MM.1S (cell line): ENCODE data around the gene FHIT.

ENCODE experiments used
- DNase-seq: peaks from one replicate; pipeline ENCODE4 v3.0.0-alpha.2; 2015
- H2AFZ ChIP-seq: fragments of 300-600 bp; sonication (generic); 2 replicates; pipeline ENCODE4 v1.6.0; 2016; ENCODE audit warnings: antibody characterized with exemption, low read length
- H3F3A ChIP-seq: fragments of 300-600 bp; sonication (generic); 2 replicates; pipeline ENCODE4 v1.6.1; 2016; ENCODE audit warnings: mild to moderate bottlenecking, antibody characterized with exemption, low read length, moderate library complexity, mixed read lengths; ENCODE audit not compliant: insufficient read depth
- H3K27ac ChIP-seq: fragments of 300-600 bp; sonication (generic); 2 replicates; pipeline ENCODE4 v1.5.1; 2016; ENCODE audit warnings: mild to moderate bottlenecking, low read length
- H3K27me3 ChIP-seq: fragments of 300-600 bp; sonication (generic); replicated peaks from 2 replicates; pipeline ENCODE4 v1.6.0; 2016; ENCODE audit warnings: low read length; ENCODE audit not compliant: insufficient read depth
- H3K36me3 ChIP-seq: fragments of 300-600 bp; sonication (generic); replicated peaks from 2 replicates; pipeline ENCODE4 v1.6.1; 2016; ENCODE audit warnings: mild to moderate bottlenecking, low read length, mixed read lengths; ENCODE audit not compliant: insufficient read depth
- H3K4me1 ChIP-seq: fragments of 300-600 bp; sonication (generic); 2 replicates; pipeline ENCODE4 v1.6.1; 2016; ENCODE audit warnings: low read length, mixed read lengths
- H3K4me2 ChIP-seq: fragments of 300-600 bp; sonication (generic); 2 replicates; pipeline ENCODE4 v1.6.0; 2016; ENCODE audit warnings: low read depth, low read length
- H3K4me3 ChIP-seq: fragments of 300-600 bp; sonication (generic); 2 replicates; pipeline ENCODE4 v1.5.1; 2016; ENCODE audit warnings: low read length, mixed read lengths
- H3K79me2 ChIP-seq: fragments of 300-600 bp; sonication (generic); 2 replicates; pipeline ENCODE4 v1.6.1; 2016; ENCODE audit warnings: mixed run types, low read length, mixed read lengths
- H3K9ac ChIP-seq: fragments of 300-600 bp; sonication (generic); 2 replicates; pipeline ENCODE4 v1.6.1; 2016; ENCODE audit warnings: low read length, mixed read lengths
- H3K9me2 ChIP-seq: fragments of 300-600 bp; sonication (generic); replicated peaks from 2 replicates; pipeline ENCODE4 v1.6.1; 2016; ENCODE audit warnings: mild to moderate bottlenecking, low read length, mixed read lengths; ENCODE audit not compliant: insufficient read depth
- H3K9me3 ChIP-seq: fragments of 300-600 bp; sonication (generic); replicated peaks from 2 replicates; pipeline ENCODE4 v1.6.1; 2016; ENCODE audit warnings: mild to moderate bottlenecking, low read length, mixed read lengths; ENCODE audit not compliant: insufficient read depth
- H4K20me1 ChIP-seq: fragments of 300-600 bp; sonication (generic); 2 replicates; pipeline ENCODE4 v1.6.1; 2016; ENCODE audit warnings: mild to moderate bottlenecking, low read length, moderate library complexity, mixed read lengths; ENCODE audit not compliant: insufficient read depth
- EZH2 ChIP-seq: fragments of 300-600 bp; sonication (generic); optimal IDR thresholded peaks from 2 replicates; pipeline ENCODE3; 2017; ENCODE audit warnings: low read depth, mild to moderate bottlenecking, antibody characterized with exemption, low read length, mixed read lengths
- EZH2phosphoT487 ChIP-seq: fragments of 300-600 bp; sonication (generic); IDR thresholded peaks from 2 replicates; pipeline ENCODE4 v1.6.1; 2018; ENCODE audit warnings: antibody characterized with exemption, low read length
- TF ChIP-seq, protein P1 (sequence below): fragments of 300-600 bp; sonication (generic); IDR thresholded peaks from 2 replicates; pipeline ENCODE4 v1.5.1; 2016; ENCODE audit warnings: antibody characterized with exemption, low read length, mixed read lengths

Gene FHIT

DNA sequence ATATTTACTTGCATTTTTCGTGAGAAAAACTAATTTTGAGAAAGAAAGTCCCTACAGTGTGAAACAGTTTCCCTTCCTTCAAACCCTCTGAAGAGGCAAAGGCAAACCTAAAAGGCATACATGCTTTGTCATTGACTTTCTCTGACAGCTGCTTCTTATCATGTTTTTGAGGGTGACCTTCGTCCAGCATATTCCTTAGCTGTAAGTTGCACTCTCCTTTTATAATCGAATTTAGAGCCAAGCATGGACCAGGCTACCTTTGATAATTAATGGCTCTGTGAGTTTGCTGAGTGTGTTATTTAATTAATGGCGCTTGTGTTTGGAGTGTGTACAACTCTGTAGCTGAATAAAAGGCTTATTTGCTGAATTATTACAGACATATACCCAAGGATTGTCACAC is 1517.2 kb downstream of the FHIT start:
- TF ChIP-seq, protein P1, sequence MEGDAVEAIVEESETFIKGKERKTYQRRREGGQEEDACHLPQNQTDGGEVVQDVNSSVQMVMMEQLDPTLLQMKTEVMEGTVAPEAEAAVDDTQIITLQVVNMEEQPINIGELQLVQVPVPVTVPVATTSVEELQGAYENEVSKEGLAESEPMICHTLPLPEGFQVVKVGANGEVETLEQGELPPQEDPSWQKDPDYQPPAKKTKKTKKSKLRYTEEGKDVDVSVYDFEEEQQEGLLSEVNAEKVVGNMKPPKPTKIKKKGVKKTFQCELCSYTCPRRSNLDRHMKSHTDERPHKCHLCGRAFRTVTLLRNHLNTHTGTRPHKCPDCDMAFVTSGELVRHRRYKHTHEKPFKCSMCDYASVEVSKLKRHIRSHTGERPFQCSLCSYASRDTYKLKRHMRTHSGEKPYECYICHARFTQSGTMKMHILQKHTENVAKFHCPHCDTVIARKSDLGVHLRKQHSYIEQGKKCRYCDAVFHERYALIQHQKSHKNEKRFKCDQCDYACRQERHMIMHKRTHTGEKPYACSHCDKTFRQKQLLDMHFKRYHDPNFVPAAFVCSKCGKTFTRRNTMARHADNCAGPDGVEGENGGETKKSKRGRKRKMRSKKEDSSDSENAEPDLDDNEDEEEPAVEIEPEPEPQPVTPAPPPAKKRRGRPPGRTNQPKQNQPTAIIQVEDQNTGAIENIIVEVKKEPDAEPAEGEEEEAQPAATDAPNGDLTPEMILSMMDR: no peak
- TF ChIP-seq EZH2phosphoT487: no peak
- no peak for TF ChIP-seq EZH2
- H3K4me3 ChIP-seq: no peak overlapping the region
- no peak overlapping the region for H2AFZ ChIP-seq
- H3K79me2 ChIP-seq: no peaks in the 10 kb centered on the region
- no peaks in the 10 kb centered on the region for H3K4me1 ChIP-seq
- H3K9me3 ChIP-seq: no peaks in the 10 kb centered on the region
- H3K4me2 ChIP-seq: no peak overlapping the region
- H3K36me3 ChIP-seq: no peaks in the 10 kb centered on the region
- H3F3A ChIP-seq: no peaks in the 10 kb centered on the region
- H4K20me1 ChIP-seq: no peaks in the 10 kb centered on the region
- no peak overlapping the region for H3K9ac ChIP-seq
- H3K27ac ChIP-seq: no peak overlapping the region
- no peaks in the 10 kb centered on the region for H3K9me2 ChIP-seq
- H3K27me3 ChIP-seq: no peaks in the 10 kb centered on the region
- no peak for DNase-seq

DNA sequence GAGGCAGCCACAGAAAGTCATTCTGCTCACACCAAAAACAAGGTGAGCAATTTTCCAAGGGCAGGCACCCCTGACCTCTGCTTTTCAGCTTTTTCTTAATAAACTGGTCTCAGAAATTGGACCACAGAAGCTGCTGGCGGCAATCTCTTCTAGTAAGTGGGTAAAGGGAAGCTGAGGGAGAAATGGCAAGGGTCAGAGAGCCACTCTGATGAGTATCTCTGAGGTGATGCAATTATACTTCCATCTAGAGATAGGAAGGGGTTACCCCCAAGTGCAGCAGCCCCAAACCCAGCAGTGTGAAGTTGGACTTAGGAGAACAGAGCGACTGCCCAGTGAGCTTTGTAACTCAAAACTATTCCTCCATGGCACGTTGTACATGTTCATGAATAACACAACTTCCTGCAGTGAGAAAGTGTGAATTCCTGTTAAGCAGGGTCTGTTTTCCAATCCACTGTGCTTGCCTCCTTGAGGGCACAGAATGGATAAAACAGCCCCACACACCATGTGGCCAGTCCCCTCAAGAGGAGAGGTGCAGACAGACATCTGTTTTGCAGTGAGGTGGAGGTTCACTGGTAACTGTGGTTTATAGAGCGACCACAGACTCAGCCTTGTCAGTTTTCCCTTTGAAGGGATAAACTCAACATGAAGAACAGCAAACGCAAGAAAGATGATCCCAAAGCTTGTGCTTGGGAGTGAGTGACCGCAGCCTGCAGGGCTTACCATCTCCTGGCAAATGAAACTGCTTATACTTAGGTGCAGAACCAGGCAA is 1518.0 kb downstream of the FHIT start:
- Histone ChIP-seq H3F3A (no peaks in the 10 kb centered on the region), H3K27me3 (no peaks in the 10 kb centered on the region), H2AFZ (no peak overlapping the region), H3K79me2 (no peaks in the 10 kb centered on the region), H4K20me1 (no peaks in the 10 kb centered on the region), H3K4me1 (no peaks in the 10 kb centered on the region), H3K27ac (no peak overlapping the region), H3K9me3 (no peaks in the 10 kb centered on the region), H3K9ac (no peak overlapping the region), H3K4me2 (no peak overlapping the region), H3K9me2 (no peaks in the 10 kb centered on the region), H3K36me3 (no peaks in the 10 kb centered on the region), H3K4me3 (no peak overlapping the region)
- TF ChIP-seq EZH2: no peak
- TF ChIP-seq EZH2phosphoT487: no peak
- TF ChIP-seq, protein P1: no peak
- no peak for DNase-seq

DNA sequence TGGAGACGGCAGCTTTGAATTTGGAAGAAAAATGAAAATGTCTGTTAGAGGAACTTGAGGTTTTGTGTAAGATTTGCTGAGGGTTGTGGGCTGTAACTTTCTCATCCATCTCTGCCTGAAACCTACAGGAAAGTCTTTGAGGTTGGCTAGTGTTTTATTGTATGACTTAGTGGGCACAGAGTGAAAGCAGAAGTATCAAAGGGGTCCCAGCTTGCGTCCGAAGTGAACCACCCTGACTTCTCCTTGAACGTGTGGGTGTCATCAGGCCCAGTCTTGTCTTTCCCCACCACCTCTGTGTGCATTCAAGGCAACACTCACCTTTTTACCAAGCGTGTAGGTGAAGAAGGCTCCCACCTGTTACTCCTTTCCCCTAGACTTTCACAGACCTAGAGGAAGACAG is 1519.3 kb downstream of the FHIT start:
- Histone ChIP-seq H3K9me2 (no peaks in the 10 kb centered on the region), H3F3A (no peaks in the 10 kb centered on the region), H3K36me3 (no peaks in the 10 kb centered on the region), H3K4me3 (no peak overlapping the region), H3K9ac (no peak overlapping the region), H3K27ac (no peak overlapping the region), H2AFZ (no peak overlapping the region), H3K4me2 (no peak overlapping the region), H4K20me1 (no peaks in the 10 kb centered on the region), H3K4me1 (no peaks in the 10 kb centered on the region), H3K9me3 (no peaks in the 10 kb centered on the region), H3K27me3 (no peaks in the 10 kb centered on the region), H3K79me2 (no peaks in the 10 kb centered on the region)
- DNase-seq: no peak
- no peak for TF ChIP-seq EZH2phosphoT487
- no peak for TF ChIP-seq EZH2

DNA sequence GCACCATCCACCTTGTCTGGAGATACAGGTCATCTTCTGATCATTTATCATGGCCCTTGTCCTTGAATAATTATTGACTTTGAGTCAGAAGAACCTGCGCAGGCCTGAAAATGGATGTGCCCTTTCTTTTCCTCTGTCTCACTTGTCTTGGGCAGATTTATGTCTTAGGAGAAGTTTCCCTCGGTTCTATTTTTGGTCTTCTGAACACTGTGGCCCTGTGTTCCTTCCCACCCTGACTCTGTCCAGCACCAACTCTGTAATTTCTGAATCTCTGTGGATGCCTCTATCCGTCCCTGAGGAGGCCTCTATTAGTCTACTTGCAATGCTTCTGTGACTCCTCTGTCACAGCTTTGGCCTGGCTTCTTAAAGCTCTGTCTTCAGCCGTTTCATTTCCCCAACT is 1520.7 kb downstream of the FHIT start:
- Histone ChIP-seq H3K36me3 (no peaks in the 10 kb centered on the region), H3K79me2 (no peaks in the 10 kb centered on the region), H3K27ac (no peak overlapping the region), H3K4me2 (no peak overlapping the region), H3K9me2 (no peaks in the 10 kb centered on the region), H3K9me3 (no peaks in the 10 kb centered on the region), H2AFZ (no peak overlapping the region), H4K20me1 (no peaks in the 10 kb centered on the region), H3F3A (no peaks in the 10 kb centered on the region), H3K9ac (no peak overlapping the region), H3K4me3 (no peak overlapping the region), H3K27me3 (no peaks in the 10 kb centered on the region), H3K4me1 (no peaks in the 10 kb centered on the region)
- TF ChIP-seq, protein P1: no peak
- TF ChIP-seq EZH2phosphoT487: no peak
- TF ChIP-seq EZH2: no peak
- DNase-seq: no peak
